Measurements from ENCODE around the gene HSBP1L1.

The HSBP1L1 gene

DNA sequence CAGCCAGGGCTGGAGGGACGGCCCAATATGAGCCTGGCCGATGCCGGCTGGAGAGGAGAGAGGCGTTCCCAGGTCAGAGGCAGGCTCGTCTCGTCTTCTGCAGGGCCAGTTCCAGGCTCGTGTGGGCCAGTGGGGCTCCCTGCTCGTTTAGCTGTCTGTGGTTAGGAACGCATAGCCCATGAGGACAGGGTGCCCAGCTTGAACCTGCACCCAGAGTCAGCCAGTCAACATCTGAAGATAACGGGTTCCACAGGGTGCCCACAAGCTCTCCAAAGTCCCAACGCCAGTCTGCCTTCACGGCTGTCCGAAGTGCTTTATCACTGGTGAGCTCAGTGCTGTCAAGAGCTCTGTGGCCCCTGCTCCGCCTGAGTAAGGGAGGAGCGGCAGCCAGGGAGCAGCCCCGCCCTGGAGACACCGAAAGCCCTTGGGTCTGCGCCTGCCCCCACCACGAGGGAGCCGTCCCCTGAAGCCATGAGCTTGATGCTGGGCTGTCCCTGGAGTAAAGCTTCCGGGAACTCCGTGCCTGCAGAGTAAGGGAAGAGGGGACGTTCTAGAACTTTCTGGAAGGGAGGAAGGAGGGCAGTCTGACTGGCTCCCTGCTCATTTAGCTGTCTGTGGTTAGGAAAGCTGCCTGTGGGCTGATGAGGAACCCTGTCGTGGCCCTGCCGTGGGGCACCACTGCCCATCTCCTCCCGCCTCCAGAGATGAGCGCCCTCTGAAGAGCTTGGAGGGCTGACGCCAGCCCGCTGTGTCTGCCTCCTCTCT, 2.7 kb upstream of the HSBP1L1 start:
- no peak for DNase-seq (ENCODE audit: low read depth)

DNA sequence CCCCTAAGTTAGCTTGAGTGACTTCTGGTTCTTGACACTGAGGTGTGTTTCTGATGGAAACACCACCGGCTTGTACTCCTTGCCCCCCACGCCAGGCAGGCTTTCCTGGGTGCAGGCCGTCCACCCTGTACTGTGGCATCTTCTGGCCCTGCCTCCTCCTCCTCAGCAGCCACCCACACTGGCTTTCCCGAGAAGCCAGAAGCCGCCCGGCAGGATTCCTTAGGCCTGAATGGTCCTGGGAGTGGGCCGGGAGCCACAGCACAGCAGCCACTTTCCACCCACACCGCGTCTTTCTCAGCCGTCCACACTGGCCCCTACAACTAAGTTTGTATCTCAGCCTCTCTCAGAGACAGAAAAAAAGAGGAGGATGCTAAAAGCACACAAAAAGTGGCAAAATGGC, 2.1 kb upstream of the HSBP1L1 start:
- DNase-seq (ENCODE audit: low read depth): no peak

DNA sequence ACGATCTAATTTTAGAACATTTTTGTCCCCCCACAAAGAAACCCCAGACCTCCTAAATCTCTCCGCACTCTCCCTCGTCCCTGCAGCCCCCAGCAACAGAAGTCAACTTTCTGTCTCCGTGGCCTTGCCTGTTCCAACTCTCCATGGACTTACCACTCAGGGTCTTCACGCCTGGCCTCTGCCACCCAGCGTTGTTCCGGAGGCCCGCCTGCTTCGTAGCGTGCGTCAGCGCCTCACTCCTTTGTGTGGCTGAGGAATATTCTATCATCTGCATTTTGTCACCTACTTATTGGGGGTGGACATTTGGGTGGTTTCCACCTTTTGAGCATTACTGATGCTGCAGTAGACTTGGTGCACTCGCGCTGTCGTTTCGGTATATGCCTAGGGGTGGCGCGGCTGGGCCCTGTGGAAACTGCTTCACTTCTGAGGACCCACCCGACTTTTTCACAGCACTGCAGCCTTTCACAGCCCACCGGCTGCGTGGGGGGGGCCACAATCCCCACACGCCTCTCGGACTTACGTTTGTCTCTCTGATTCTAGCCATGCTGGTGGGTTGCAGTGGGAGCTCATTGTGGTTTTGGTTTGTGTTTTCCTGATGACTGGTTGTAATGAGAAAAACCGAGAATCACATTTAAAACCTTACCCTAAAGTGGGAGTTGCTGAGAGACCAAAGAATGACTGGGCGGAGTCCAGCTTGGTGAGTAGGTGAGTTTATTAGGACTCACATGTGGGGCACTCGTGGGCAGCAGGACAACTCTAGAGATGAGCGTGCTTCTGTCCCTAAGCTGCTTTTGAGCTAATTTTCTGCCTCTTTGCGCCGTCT, 1.4 kb upstream of the HSBP1L1 start:
- no peak for DNase-seq (ENCODE audit: low read depth)

DNA sequence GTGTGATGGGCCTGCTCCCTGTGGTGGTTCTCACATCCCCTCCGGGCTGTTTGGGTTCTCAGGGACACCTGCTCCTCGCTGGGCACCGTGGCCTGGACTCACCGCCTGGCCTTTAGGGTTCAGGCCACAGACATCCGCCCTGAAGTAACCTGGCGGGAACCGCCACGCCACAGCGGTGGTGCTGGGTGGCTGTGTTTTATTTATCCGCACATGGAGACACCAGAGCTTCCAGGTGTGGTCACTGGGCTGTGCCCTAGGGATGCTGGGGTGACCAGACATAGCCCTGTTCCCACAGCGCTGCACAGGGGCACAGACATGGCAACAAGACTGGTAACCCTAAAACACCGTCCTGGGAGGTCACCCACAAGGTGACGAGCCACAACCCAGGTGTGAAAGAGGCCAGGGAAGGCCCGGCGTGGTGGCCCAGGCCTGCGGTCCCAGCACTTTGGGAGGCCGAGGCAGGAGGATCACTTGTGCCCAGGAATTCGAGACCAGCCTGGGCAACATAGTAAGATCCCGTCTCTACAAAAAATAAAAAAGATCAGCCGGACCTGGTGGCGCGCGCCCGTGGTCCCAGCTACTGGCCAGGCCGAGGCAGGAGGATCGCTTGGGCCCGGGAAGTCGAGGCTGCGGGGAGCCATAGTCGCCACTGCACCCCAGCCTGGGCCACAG, 649 bp upstream of the HSBP1L1 start:
- no peak for DNase-seq (ENCODE audit: low read depth)

DNA sequence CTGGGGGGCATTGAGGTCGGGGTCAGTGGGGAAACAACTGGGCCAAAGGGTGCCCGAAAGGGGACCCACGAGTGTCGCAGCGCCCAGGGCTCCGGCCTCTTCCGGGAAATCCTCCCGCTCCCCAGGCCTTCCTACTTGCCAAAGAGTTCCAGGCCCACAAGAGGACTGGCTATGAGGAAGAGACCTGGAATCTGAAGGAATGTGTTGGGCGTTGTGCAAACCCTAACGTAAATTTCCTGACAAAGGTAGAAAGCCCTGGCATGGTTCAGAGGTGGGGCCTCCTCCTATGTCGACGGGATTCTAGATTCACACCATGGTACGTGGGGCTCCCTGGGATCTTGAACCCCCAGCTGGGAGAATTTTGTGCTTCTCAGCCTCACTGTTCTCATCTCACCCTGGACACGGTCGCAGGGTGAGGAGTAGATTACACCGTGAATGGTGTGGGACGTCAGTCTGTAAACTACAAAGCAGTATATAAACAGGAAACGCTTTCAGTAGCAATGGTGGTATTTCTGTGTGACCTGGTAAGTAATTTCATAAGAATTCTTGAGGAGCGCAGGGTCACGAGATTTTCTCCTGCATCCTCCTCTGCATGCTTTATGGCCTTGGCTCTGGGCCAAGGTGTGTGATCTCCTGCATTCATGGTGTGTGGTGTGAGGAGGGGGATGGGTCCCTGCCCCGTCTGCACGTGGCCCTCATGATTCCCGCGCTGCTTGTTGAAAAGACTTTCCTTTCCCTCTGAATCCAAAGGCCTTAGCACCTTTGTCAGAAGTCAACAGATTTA, 868 bp downstream of the HSBP1L1 start:
- no peak for DNase-seq (ENCODE audit: low read depth)

DNA sequence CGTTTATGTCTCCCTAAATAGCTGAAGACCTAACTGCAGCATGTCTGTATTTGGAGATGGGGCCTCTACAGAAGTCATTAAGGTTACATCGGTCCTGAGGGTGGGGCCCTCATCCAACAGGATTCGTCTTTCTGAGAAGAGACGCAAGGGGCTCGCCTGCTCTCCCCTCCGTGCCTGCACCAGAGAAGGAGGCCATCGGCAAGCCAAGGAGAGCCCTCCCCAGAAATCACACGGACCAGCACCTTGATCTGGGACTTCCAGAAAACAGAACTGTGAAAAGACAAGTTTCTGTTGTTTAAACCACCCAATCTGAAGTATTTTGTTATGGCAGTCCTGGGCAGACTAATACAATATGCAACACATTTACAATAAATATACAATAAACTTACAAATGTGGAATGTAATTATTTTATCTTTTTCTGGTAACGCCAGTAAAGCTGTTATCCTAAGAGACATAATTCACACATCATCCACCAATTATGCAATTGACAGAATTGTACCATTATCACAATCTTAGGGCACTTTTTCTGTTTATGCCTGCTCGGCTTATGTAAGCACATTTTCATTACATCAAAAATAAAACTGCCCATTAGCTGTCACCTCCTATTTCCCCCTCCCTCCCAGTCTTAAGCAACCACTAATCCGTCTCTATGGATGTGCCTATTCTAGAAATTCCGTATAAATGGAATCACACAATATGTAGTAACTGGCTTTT, 6.1 kb downstream of the HSBP1L1 start:
- no peak for DNase-seq (ENCODE audit: low read depth)

DNA sequence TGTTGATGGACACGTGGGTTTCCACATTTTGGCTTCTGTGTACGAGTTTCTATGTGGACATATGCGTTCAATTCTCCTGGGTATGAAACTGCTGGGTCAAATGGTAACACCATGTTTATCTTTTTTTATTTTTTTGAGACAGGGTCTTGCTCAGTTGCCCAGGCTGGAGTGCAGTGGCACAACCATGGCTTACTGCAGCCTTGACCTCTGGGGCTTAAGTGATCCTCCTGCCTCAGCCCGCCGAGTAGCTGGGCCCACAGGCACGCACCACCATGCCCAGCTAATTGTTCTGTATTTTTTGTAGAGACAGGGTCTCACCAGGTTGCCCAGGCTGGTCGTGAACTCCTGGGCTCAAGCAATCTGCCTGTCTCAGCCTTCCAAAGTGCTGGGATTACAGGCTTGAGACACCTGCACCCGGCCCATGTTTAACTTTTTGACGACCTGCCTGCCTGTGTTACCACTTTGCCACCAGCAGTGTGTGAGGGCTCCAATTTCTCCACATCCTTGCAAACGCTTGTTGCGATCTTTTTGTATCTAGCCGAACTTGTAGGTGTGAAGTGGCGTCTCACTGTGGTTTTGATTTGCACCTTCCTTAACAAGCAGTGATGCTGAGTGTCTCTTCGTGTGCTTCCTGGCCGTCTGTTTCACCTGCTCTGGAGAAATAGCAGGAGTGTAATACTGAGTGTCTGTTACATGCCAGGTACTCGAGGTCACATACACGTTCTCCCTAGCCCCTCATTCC, 6.9 kb downstream of the HSBP1L1 start:
- DNase-seq (ENCODE audit: low read depth): no peak

DNA sequence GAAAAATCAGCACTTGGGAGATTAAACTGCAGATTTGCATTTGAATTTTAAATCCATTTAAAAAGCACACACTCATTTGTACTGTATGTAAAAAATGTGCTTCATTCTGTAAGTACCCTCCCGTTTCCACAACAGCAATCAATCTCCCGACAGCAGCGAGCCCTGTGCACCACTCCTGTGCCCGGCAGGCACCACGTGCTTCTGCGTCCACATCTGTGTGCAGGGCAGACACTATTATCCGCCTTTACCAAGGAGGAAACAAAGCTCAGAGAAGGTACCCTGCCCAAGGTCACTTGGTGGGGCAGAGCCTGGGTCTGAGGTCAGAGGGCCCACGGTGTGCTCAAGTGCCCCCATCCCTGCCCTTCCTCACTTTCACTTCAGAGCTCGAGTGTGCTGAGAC, 7.5 kb downstream of the HSBP1L1 start:
- no peak for DNase-seq (ENCODE audit: low read depth)

DNA sequence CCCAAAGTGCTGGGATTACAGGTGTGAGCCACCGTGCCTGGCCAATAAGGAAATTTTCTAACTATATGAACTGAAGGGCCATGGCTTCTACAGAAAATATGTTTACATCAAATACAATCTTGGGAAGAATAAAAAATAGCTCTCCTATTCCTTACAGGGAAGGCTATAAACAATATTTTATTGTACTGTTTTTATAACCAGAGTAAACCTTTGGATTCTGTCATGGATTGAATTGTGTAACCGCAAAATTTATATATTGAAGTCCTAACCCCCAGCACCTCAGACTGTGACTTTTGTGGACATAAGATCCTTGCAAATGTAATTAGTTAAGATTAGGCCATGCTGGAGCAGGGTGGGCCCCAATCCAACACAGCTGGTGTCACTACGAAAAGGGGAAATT, 8.3 kb downstream of the HSBP1L1 start:
- DNase-seq (ENCODE audit: low read depth): no peak

DNA sequence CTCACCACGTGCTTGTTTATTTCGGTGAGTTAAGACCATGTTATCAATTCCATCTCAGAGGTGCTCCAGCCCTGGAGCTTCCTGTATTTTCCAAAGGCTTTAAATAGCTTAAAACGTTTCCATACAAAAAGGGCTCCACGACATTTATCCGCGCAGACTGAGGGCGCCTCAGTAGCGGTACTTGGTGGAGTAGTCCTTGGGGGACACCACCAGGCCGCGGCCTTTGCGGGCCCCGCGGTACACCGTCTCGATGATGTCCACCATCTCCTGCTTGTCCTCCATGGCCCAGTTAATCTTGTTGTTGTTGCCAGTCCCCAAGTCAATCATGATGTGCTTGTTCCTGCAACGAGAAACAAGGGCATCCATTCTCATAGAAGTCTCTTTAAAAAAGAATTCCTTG, 9.1 kb downstream of the HSBP1L1 start:
- DNase-seq (ENCODE audit: low read depth): no peak

DNA sequence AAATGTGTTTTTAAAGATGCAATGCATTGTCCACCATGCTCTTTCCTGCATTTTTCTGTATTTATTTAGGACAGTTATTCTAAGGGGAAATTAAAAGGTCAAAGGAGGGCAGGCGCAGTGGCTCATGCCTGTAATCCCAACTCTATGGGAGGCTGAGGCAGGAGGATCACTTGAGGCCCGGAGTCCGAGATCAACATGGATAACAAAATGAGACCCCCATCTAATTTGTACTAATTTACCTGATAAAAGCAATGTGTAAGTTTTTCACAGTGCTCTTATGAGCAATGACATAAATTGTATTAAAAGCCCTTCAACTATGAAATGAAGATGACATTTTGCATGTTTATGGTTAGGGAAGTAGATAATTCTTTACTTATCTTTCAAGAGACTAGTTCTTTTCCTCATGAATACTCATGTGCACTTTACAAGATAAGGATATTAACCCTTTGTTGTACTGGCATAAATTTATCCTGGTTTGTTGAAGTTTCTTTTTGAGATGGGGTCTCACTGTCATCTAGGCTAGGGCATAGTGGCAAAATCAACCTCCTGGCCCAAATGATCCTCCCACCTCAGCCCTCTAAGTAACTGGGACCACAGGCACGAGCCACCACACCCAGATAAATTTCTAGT, 9.7 kb downstream of the HSBP1L1 start:
- DNase-seq (ENCODE audit: low read depth): no peak

DNA sequence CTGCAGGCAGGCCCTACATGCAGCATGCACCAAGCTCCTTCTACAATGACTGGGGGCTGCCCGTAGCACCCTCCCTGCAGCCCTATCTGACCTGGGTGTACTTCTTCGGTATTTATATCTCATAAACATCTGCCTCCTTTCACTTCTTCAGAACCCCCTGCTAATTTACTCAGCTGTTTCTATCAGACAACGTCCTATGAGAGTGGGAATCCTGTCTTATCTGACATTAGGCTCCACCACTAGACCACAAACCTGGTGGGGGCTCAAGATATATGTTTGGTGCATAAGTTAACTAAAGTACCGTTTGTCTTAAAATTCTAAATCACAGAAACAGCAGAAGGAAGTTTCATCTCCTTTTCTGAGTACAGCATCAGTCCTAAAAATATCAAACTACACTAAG, 10.6 kb downstream of the HSBP1L1 start:
- no peak for DNase-seq (ENCODE audit: low read depth)

DNA sequence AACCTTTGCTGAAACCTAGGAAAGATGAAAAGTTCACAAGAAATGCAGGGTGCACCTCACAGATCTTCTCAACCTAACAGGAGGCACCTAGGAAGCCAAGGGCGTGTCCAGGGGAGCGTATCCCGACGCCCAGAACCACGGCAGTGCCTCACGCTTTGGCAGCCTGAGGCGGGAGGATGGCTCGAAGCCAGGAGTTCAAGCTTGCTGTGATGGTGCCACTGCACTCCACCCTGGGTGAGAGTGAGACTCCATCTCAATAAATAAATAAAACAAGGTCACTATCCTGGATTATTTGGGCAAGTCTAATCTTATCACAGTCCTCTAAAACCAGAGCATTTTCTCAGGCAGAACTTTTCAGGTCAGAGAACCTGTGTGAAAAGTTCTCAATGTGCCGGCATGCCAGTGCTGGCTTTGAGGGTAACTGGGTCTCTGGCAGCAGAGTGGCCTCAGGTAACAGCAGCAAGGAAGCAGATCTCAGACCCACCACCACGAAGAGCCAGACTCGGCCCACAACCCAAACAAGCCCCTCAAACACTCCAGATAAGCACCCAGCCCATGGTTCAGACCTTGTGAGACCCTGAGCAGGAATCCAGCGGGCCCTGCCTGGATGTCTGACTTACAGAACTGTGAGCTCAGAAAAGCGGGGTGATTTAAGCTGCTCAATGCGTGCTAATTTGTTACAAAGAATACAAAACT, 11.7 kb downstream of the HSBP1L1 start:
- no peak for DNase-seq (ENCODE audit: low read depth)

DNA sequence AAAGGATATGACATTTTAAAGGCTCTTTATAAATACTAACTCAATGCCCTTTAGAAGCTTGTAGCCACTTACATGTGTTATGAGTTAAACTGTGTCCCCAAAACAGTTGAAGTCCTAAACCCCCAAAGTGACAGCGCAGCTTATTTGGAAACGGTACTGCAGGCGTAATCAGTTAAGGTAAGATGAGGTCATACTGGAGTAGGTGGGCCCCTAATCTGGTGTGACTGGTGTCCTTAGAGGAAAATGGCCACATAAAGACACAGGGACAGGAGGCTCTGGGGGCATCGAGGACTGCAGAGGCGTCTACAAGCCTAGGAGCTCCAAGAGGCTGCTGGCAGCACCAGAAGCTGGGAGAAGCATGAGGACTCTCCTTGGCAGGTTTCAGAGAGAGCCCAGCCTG, 15.4 kb downstream of the HSBP1L1 start:
- no peak for DNase-seq (ENCODE audit: low read depth)

DNA sequence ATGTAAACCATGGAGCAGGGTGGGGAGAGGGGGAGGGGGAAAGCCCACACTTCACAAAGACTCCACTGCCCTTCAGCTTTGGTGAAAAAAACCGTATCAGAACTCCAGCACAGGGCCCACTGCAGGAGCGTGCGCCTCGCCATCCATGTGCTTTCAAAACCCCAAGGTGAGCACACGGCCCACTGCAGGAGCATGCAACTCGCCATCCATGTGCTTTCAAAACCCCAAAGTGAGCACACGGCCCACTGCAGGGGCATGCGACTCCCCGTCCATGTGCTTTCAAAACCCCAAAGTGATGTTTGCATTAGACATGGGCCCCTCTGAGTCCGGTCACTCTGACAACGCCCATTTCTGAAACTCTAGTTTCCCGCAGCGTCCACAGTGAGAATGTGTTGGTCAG, 16.1 kb downstream of the HSBP1L1 start:
- DNase-seq (ENCODE audit: low read depth): no peak

DNA sequence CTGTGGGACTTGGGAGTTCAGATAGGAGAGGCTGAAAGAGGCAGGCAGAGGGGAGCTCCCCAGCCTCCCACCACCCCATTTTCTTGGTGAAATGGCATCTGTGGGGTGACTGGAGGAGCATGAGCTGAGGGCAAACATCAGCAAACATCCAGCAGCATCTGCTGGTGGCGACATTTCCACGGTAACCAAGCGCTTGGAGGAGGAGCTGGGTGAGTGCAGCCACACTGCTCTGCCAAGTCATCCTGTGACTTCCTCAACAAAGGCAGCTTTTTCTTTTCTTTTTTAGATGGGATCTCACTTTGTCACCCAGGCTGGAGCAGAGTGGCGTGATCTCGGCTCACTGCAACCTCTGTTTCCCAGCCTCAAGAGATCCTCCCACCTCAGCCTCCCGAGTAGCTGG, 18.3 kb downstream of the HSBP1L1 start:
- DNase-seq (ENCODE audit: low read depth): no peak

DNA sequence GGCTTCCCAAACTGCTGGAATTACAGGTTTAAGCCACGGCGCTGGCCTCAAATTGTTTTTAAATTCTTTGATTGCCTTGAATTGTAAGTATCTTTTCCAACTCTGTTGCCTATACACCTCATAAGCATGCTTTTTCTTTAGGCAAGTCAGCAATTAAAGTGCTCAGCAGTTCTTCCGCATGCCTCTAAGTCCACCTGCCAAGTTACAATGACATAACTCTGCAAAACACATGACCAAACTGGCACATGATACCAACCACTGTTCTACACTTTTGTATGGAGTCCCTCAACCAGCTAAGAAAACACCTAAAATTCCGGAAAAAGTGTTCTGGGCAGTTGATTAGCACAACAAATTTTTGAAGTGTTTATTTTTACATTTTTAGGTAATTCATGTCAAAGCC, 18.8 kb downstream of the HSBP1L1 start:
- no peak for DNase-seq (ENCODE audit: low read depth)

DNA sequence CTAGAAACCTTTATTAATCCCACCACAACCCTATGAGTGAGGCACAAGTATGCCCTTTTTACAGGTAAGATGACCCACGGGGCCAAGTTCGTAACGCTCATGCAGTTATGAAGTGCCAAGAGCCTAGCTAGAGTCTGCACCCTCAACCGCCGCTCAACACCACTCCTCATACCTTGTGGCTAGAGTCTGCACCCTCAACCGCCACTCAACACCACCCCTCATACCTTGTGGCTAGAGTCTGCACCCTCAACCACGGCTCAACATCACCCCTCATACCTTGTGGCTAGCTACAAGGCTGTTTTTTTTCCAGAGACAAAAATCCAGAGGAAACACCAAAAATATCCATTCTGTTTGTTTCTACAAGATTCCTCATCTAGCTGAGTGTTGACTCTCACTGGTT, 19.4 kb downstream of the HSBP1L1 start:
- DNase-seq (ENCODE audit: low read depth): no peak

DNA sequence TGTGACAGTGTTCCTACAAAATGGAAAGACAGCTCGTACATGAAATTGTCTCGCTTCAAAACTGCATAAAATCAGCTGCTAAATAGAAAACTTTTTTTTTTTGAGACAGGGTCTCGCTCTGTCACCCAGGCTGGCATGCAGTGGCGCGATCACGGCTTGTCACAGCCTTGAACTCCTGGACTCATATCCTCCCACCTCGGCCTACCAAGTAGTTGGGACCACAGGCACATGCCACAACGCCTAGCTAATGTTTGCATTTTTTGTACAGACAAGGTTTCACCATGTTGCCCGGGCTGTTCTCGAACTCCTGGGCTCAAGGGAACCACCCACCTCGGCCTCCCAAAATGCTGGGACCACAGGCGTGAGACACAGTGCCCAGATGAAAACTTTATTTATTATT, 20.7 kb downstream of the HSBP1L1 start:
- DNase-seq (ENCODE audit: low read depth): no peak

DNA sequence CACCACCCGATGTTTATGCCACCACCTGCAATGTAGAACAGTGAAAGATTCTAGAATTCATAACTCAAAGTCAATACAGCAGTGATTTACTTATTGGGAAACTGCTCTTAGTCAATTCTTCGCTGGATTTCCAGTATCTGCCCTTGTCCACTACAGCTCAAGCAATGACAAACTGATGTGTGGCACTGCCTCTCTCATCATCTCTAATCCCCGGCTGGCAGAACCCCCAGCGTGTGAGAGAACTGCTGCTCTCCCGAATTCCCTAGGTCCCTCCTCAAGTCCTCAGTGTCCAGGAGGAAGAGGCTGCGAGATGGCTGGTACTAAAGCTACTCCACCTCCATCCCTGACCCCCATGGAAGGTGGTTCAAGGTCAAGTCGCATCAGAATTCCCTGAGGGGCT, 22.3 kb downstream of the HSBP1L1 start:
- DNase-seq (ENCODE audit: low read depth): no peak
